Type B pancreatic cell (in vitro differentiated cells): ENCODE measurements around the gene PRRG4. TPM values are rescaled to one million over a fixed set of nuclear protein-coding genes. Genes with fewer than 3 reads are reported as not detected.

Source experiments
- DNase-seq: peaks from one replicate; pipeline ENCODE4 v3.0.0; 2021; ENCODE audit warnings: mixed read lengths; ENCODE audit not compliant: unreplicated experiment; ENCODE audit errors: extremely low spot score
- H3K27ac Mint-ChIP-seq: 2 replicates; pipeline ENCODE4 v1.8.0; 2021; ENCODE audit warnings: mild to moderate bottlenecking, mixed read lengths
- H3K27me3 Mint-ChIP-seq: 2 replicates; pipeline ENCODE4 v1.8.0; 2021; ENCODE audit warnings: mixed read lengths
- H3K36me3 Mint-ChIP-seq: 2 replicates; pipeline ENCODE4 v1.8.0; 2021; ENCODE audit warnings: mixed read lengths
- H3K4me1 Mint-ChIP-seq: one replicate; pipeline ENCODE4 v1.8.0; 2021; ENCODE audit warnings: mixed read lengths; ENCODE audit not compliant: unreplicated experiment
- H3K4me3 Mint-ChIP-seq: 2 replicates; pipeline ENCODE4 v1.8.0; 2021; ENCODE audit warnings: mild to moderate bottlenecking, mixed read lengths
- H3K9me3 Mint-ChIP-seq: 2 replicates; pipeline ENCODE4 v1.8.0; 2021; ENCODE audit warnings: mixed read lengths
- CTCF ChIP-seq: fragments of 200-600 bp; sonication (generic); conservative IDR thresholded peaks from 2 replicates; pipeline ENCODE4 v1.5.0; 2021; ENCODE audit warnings: antibody characterized with exemption, mild to moderate bottlenecking
- total RNA-seq: library from RNA; stranded (reverse); gene quantifications from 2 replicates; pipeline ENCODE4 v1.2.1, GENCODE V29; 2021; ENCODE audit warnings: low replicate concordance

PRRG4 gene
- total RNA-seq, 1 donor from 2014 or later: 6.0 TPM

GRCh38 chr11:32888805-32889204, 59.1 kb downstream of the PRRG4 start:
- no peak for DNase-seq
- Mint-ChIP-seq H3K4me3 (no peak overlapping the region), H3K27me3 (peaks cover 10% of the 10 kb centered on the region), H3K9me3 (peaks cover 5% of the 10 kb centered on the region), H3K4me1 (peaks cover 11% of the 10 kb centered on the region), H3K27ac (no peak overlapping the region), H3K36me3 (no peaks in the 10 kb centered on the region)
- TF ChIP-seq CTCF: no peak

GRCh38 chr11:32890843-32891656, 61.3 kb downstream of the PRRG4 start:
- Mint-ChIP-seq H3K4me3 (peak overlapping the region; percentile 97), H3K36me3 (peaks cover 5% of the 10 kb centered on the region), H3K27me3 (peaks cover 6% of the 10 kb centered on the region), H3K4me1 (peaks cover 22% of the 10 kb centered on the region), H3K27ac (peak overlapping the region; percentile 96), H3K9me3 (no peaks in the 10 kb centered on the region)
- peak; percentile 14 for TF ChIP-seq CTCF
- DNase-seq: no peak

DNA sequence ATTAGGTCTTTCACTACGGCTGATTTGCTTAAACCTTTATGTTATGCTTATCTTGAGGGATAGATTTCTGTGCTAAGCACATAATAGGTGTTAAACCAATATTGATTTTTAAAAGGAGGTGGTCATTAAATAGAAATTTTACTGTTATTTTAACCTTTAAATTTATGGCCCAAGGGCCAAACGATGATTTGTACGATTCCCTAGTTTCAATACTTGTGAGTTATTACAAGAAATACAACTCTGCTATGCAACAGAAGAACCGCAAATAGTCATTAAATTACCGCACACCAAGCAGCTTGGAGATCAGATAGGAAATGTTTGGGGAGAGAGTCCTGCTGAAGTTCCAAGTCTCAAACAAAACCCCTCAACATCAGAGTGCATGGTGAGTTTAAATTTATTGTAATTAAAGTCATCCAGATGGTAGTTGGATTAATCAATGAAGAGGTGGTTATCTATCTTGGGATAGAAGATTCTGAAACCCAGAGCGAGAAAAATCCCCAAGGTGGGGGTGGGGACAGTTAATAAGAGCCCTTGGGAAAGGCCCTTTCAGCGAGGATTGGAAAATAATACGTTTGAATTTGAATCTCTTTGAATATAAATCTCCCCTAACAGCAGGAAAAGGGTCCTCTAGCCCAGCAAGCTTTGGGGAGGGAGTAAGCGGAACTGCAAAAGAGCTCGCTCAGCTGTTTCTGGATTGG, 62.1 kb downstream of the PRRG4 start:
- H3K4me1 Mint-ChIP-seq: peaks cover 23% of the 10 kb centered on the region
- peaks cover 5% of the 10 kb centered on the region for H3K27me3 Mint-ChIP-seq
- peaks cover 5% of the 10 kb centered on the region for H3K36me3 Mint-ChIP-seq
- TF ChIP-seq CTCF: no peak
- no peaks in the 10 kb centered on the region for H3K9me3 Mint-ChIP-seq
- H3K4me3 Mint-ChIP-seq: peak overlapping the region; percentile 97
- no peak for DNase-seq
- H3K27ac Mint-ChIP-seq: peak overlapping the region; percentile 96

DNA sequence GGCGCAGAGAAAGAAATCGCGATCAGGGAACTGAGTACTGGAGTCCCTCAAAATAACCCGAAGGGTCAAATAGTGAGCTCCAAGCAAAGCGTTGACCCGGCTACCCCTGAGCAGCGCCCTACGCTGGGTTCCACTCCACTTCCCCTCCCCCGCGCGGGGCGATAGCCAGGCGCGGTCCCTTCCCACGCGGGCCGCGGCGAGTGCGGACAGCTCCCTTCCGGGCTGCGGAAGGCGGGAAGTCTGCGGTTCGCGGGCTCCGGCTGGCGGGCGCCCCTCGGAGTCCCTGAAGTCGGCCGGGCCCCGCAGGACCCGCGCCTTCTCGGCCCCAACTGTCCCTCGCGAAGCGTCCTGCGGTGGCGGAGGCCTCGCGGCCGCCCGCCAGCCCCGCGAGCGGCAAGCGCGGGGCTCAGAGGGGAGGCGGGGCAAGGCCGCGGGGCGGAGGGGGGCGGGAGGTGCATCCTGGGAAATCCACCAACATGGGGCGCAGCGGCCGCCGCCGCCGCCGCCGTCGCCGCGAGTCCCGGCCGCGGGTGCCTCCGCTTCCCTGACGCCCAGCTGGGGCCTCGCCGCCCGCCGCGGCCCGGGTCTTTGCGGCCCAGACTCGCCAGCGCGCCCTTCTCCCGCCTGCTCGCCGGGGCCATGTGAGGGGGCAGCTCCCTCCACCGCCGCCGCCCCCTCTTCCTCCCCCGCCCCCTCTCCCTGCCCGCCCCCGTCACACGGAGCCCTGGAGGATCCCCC, 62.8 kb downstream of the PRRG4 start, which contains the start of gene QSER1:
QSER1 (plus strand) TSS at position 457 of the 738 bp plus-strand sequence. CDS start 315 bp downstream, outside the sequence.
- H3K27me3 Mint-ChIP-seq: peaks cover 3% of the 10 kb centered on the region
- H3K9me3 Mint-ChIP-seq: no peaks in the 10 kb centered on the region
- peak within 1 kb of the TSS; percentile 97 for H3K4me3 Mint-ChIP-seq
- TF ChIP-seq CTCF: no peak
- peaks cover 8% of the 10 kb centered on the region for H3K36me3 Mint-ChIP-seq
- DNase-seq: peak; percentile 79
- H3K27ac Mint-ChIP-seq: peak within 1 kb of the TSS; percentile 96
- H3K4me1 Mint-ChIP-seq: peaks cover 25% of the 10 kb centered on the region

DNA sequence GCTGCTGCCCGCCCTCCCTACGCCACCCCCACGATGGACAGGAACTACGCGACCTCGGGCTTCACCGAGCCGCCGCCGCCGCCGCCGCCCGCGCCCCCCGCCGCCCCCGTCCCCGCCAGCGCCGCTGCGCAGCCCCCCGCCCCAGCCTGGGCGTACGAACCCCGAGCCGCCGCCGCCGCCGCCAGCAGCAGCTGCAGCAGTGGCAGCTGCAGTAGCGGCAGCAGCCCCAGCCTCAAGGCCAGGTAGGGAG, 63.3 kb downstream of the PRRG4 start:
- H3K9me3 Mint-ChIP-seq: no peaks in the 10 kb centered on the region
- H3K36me3 Mint-ChIP-seq: peaks cover 13% of the 10 kb centered on the region
- DNase-seq: no peak
- peaks cover 30% of the 10 kb centered on the region for H3K4me1 Mint-ChIP-seq
- H3K27me3 Mint-ChIP-seq: peaks cover 3% of the 10 kb centered on the region
- no peak overlapping the region for H3K27ac Mint-ChIP-seq
- peak overlapping the region; percentile 96 for H3K4me3 Mint-ChIP-seq
- TF ChIP-seq CTCF: no peak
